ENCODE results near the gene CUL4A.
A peak's percentile ranks its signal among the peaks of the same experiment; 100 is the strongest.

Gene CUL4A

GRCh38 chr13:113178070-113178895 is 31.1 kb upstream of the CUL4A start:
- peaks cover 85% of the 10 kb centered on the region for H3K36me3 ChIP-seq (ENCODE audit: low read depth)
- TF ChIP-seq, protein P1, sequence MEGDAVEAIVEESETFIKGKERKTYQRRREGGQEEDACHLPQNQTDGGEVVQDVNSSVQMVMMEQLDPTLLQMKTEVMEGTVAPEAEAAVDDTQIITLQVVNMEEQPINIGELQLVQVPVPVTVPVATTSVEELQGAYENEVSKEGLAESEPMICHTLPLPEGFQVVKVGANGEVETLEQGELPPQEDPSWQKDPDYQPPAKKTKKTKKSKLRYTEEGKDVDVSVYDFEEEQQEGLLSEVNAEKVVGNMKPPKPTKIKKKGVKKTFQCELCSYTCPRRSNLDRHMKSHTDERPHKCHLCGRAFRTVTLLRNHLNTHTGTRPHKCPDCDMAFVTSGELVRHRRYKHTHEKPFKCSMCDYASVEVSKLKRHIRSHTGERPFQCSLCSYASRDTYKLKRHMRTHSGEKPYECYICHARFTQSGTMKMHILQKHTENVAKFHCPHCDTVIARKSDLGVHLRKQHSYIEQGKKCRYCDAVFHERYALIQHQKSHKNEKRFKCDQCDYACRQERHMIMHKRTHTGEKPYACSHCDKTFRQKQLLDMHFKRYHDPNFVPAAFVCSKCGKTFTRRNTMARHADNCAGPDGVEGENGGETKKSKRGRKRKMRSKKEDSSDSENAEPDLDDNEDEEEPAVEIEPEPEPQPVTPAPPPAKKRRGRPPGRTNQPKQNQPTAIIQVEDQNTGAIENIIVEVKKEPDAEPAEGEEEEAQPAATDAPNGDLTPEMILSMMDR (IDR thresholded peaks at IDR 0.05; ENCODE audit: poor library complexity, severe bottlenecking), result no peak
- DNase-seq (ENCODE audit: low spot score), result no peak

GRCh38 chr13:113178896-113179167 is 30.6 kb upstream of the CUL4A start:
- ATAC-seq (ENCODE audit: low read depth) (no peak), DNase-seq (ENCODE audit: low spot score) (no peak)
- H3K27ac ChIP-seq (ENCODE audit: poor library complexity, severe bottlenecking), result peak overlapping the region; percentile 64
- H3K9me3 ChIP-seq (ENCODE audit: severe bottlenecking), result no peaks in the 10 kb centered on the region
- H3K27me3 ChIP-seq (ENCODE audit: insufficient read depth, poor library complexity, severe bottlenecking), result no peaks in the 10 kb centered on the region
- H3K36me3 ChIP-seq (ENCODE audit: low read depth), result peaks cover 90% of the 10 kb centered on the region
- H3K4me1 ChIP-seq (ENCODE audit: insufficient read depth, poor library complexity, severe bottlenecking), result peaks cover 4% of the 10 kb centered on the region
- TF ChIP-seq, protein P1 (IDR thresholded peaks at IDR 0.05; ENCODE audit: poor library complexity, severe bottlenecking), result no peak
- no peak overlapping the region for H3K4me3 ChIP-seq (ENCODE audit: severe bottlenecking)

More at GRCh38 chr13:113178070-113178895, 31.1 kb upstream of the CUL4A start:
- no peaks in the 10 kb centered on the region for H3K27me3 ChIP-seq (ENCODE audit: insufficient read depth, poor library complexity, severe bottlenecking)
- peaks cover 4% of the 10 kb centered on the region for H3K4me1 ChIP-seq (ENCODE audit: insufficient read depth, poor library complexity, severe bottlenecking)
- no peaks in the 10 kb centered on the region for H3K9me3 ChIP-seq (ENCODE audit: severe bottlenecking)
- no peak overlapping the region for H3K4me3 ChIP-seq (ENCODE audit: severe bottlenecking)
- peak; percentile 80 for ATAC-seq (ENCODE audit: low read depth)
- peak overlapping the region; percentile 64 for H3K27ac ChIP-seq (ENCODE audit: poor library complexity, severe bottlenecking)

DNA sequence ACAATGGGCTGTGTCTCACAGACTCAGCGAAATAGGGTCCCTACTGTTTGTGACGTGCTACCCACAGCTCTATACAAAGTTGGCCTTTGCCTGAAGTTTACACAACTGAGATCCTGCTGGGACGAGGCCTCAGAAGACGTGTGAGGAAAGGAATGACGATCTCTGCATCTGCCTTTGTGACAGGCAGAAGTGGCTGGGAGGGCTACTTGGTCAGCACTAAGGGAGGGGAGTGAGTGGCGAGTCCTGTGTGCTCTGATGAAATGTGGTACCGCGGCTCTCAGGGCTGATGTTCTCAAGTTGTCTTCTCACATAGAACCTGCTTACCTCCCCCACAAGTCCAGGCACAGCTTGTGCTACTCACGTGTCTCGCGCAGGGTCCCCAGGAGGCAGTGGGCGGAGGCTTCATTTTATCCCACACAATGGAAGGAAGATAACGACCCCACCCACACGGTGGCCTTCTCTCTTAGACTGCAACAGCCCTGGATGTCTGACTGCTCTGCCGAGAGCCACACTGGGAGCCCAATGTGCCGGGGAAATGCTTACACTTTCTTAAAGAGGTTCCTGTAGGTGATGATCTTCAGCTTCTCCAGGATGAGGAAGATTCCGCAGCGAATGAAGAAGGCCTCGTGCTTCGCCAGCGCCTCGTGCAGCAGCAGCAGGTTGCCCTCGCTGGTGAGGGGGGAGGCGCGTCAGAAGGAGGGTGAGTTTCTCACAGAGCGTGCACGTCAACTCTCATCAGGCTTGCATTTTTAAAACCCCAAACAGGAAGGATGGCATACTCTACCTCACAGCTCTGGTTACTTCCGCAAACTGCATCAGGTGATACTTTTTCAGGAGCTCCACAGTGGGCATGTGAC is 29.8 kb upstream of the CUL4A start:
- no peak for ATAC-seq (ENCODE audit: low read depth)

DNA sequence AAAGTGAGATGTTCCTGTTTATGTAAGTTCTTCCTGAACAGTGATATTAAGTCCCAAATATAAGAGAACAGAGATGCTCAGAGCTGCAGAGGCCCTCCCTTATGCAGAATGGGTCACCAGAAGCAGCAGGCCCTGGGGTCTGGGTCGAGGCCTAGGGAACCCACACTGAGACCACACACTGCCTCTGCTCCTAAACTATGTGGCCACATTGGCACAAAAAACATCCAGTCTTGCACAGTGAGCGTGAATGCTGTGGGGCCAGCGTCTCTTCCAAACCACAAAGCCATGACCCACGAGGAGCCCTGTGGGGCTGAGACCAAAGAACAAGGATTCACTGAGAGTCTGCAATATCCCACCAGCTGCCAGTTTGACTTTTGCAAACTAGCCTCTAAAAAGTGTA is 27.4 kb upstream of the CUL4A start:
- ATAC-seq (ENCODE audit: low read depth), result no peak
- Histone ChIP-seq H3K4me3 (ENCODE audit: severe bottlenecking) (no peak overlapping the region), H3K27ac (ENCODE audit: poor library complexity, severe bottlenecking) (no peak overlapping the region), H3K36me3 (ENCODE audit: low read depth) (peaks cover 98% of the 10 kb centered on the region), H3K4me1 (ENCODE audit: insufficient read depth, poor library complexity, severe bottlenecking) (peaks cover 10% of the 10 kb centered on the region), H3K9me3 (ENCODE audit: severe bottlenecking) (no peaks in the 10 kb centered on the region), H3K27me3 (ENCODE audit: insufficient read depth, poor library complexity, severe bottlenecking) (no peaks in the 10 kb centered on the region)
- TF ChIP-seq, protein P1 (IDR thresholded peaks at IDR 0.05; ENCODE audit: poor library complexity, severe bottlenecking), result no peak
- DNase-seq (ENCODE audit: low spot score), result no peak

More for the DNA sequence above, 29.8 kb upstream of the CUL4A start:
- H3K9me3 ChIP-seq (ENCODE audit: severe bottlenecking), result no peaks in the 10 kb centered on the region
- H3K4me1 ChIP-seq (ENCODE audit: insufficient read depth, poor library complexity, severe bottlenecking), result peaks cover 4% of the 10 kb centered on the region
- no peak overlapping the region for H3K4me3 ChIP-seq (ENCODE audit: severe bottlenecking)
- H3K27ac ChIP-seq (ENCODE audit: poor library complexity, severe bottlenecking), result peak overlapping the region; percentile 64
- no peak for DNase-seq (ENCODE audit: low spot score)
- H3K36me3 ChIP-seq (ENCODE audit: low read depth), result peaks cover 95% of the 10 kb centered on the region
- no peaks in the 10 kb centered on the region for H3K27me3 ChIP-seq (ENCODE audit: insufficient read depth, poor library complexity, severe bottlenecking)
- TF ChIP-seq, protein P1 (IDR thresholded peaks at IDR 0.05; ENCODE audit: poor library complexity, severe bottlenecking), result no peak
